GM19240 (cell line): Measurements from ENCODE around the gene PRADC1.
"Not testable (repeated sequence)": the region's sequence is repeated elsewhere in the genome, so short reads cannot be mapped to it uniquely, and the experiment has no call there.

ENCODE experiments used
- DNase-seq: peaks from one replicate; pipeline ENCODE4 v3.0.0; 2011; ENCODE audit warnings: low spot score; ENCODE audit not compliant: insufficient read length

PRADC1 gene

DNA sequence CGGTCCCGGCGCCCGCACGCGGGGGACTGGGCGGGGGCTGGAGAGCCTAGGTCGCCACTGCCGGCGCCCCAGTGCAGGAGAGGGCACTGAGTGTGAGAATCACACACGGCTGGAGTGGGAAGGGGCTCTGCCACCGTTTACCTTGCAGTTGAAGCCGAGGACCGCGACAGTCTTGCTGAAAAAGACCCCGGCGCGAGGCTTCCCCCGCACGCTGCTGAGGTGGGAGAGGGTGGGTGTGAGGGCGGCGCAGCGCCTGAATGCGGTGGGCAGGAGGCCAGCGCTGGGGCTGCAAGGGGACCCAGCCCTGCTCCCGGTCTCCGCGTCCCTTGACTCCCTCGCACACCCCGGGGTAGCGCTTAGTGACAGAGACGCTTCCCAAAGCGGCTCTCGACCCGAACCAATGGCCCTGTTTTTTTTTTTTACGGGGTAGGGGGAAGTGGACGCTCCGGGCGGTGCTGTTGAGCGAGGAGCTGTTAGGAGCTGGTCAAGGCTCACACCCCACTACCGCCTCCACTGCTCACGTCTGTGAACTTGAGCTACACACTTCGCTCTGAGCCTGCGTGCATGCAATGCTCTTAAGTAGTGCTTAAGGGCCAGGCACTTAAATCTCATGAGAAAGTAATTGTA is 29.9 kb downstream of the PRADC1 start:
- no peak for DNase-seq

DNA sequence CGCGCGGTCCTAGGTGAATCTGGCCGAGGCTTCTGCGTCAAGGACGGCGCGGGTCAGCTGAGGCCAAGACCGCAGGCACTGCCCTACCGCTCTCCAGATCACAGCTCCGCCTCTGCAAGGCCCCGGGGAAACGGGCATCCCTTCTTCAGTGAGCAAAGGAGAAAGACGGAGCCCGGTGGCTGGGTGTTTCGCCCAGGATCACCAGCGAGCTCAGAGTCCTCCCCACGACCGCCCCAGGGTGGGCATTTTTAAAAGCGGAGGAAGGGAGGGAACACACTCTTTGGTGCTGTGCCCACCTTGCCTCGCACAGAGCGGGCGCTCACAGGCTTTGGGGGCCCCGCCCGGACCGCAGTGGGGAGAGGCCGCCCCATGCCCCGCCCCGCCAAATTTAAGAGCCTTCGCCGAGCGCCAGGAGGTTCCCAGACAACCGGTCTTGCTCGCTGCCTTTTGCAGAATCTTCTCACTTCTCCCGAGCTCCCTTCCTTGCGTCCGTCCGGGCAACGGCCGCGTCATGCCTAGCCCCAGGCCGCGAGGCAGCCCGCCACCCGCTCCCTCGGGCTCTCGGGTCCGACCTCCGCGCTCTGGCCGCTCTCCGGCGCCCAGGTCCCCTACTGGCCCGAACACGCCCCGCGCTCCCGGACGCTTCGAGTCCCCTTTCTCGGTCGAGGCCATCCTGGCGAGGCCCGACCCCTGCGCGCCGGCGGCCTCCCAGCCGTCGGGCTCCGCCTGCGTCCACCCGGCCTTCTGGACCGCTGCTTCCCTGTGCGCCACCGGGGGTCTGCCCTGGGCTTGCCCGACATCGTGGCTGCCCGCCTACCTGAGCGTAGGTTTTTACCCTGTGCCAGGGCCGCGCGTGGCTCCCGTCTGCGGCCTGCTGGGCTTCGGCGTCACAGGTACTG is 30.6 kb downstream of the PRADC1 start, which contains the start of gene NOTO:
TSS of gene NOTO (plus strand) at position 419 of the 899 bp plus-strand sequence. CDS start at position 512, 93 bp downstream.
- no peak for DNase-seq

DNA sequence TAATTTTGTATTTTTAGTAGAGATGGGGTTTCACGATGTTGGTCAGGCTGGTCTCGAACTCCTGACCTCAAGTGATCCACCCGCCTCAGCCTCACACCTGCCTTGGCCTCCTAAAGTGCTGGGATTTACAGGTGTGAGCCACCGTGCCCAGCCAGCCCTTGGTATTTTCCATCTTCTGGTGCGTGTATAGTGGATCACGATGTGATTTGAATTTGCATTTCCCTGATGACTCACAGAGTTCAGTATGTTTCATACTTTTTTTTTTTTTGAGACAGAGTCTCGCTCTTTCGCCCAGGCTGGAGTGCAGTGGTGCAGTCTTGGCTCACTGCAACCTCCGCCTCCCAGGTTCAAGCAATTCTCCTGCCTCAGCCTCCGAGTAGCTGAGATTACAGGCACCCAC is 32.8 kb downstream of the PRADC1 start:
- DNase-seq = not testable (repeated sequence)

DNA sequence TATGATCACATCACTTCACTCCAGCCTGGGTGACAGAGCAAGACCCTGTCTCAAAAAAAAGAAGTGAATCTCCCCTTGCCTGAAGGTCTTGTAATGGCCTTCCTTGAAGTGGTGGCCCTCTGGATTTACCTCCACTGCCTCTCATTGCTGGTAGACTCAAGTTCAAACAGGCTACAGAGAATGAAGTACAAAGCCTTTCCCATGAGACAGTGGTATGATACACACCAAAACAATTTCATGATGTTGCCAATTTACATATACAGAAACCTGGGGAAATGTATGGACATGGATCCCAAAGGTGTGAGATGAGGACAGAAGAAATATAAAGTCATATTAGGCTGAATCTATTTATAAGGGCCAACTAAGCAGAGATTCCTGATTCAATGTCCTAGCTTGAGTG is 35.5 kb downstream of the PRADC1 start:
- DNase-seq = no peak

DNA sequence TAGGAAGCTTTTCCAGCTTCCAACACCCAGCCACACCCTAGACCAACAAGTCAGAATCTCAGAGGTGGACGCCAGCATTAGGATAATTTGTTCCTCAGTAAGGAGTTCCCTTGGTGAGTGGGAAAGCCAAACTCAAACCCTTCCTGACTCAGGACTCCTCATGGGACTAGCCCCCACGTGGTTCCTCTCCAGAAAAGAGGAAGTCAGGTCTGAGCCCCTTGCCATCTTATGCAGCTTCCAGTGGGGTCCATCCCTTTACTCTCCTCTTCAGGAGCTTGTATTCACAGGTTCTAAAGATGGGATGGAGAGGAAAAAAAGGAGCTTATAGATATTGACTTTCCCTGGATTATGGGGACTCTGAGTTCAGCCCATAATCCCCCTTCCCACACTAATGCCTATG is 45.5 kb downstream of the PRADC1 start:
- DNase-seq = no peak

DNA sequence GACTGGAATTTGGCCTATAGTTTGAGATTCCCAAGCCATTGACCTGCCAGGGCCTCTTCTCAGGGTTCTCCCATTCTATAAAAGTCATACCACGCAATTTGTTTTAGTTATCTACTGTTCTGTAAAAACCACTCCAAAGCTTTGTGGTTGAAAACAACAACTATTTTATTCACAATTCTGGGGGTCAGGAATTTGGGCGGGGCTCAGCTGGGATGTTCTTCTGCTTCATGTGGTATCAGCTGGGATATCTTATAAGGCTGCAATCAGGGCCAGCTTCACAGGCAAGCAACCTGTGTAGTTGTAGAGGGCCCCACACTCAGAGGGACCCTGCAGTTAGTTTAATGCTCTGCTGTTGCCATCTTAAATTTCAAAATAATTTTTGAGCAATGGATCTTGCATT is 47.1 kb downstream of the PRADC1 start:
- DNase-seq = no peak
